ENCODE data around the gene DYNLT4. TPM values are rescaled to one million over a fixed set of nuclear protein-coding genes. Genes with fewer than 3 reads are reported as not detected.
A peak's percentile ranks its signal among the peaks of the same experiment; 100 is the strongest.
"Not testable (repeated sequence)": the region's sequence is repeated elsewhere in the genome, so short reads cannot be mapped to it uniquely, and the experiment has no call there.

Gene DYNLT4
- total RNA-seq, 2 experiments from 2014 or later = 0.62 to 0.67 TPM

DNA sequence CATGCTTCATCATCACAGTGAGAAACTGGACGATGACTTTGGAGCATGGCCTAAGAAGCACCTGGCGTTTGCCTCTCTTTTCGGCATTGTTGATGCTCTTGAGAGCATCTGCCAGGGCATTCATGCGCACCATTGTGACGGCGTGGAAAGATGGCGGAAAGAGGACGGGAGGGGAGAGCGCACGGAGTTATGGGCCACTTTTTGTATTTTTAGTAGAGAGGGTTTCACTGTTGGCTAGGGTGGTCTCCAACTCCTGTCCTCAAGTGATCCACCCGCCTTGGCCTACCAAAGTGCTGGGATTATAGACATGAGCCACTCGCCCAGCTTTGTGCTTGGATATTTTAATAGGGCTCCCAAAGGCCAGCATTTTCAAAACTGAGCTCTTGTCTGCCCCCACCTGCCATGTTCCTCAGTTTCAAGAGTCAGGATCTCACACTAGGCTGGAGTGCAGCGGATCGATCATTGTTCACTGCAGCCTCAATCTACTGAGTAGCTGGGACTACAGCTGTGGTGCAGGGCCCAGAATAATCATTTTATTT lies 26.5 kb downstream of the DYNLT4 start:
- no peaks in the 10 kb centered on the region for H3K9me3 Mint-ChIP-seq
- peaks cover 46% of the 10 kb centered on the region for H3K4me1 Mint-ChIP-seq (ENCODE audit: low read depth)
- intact Hi-C loops (cut with micrococcal nuclease) = no loop called here
- no peak overlapping the region for H3K4me3 Mint-ChIP-seq
- H3K36me3 Mint-ChIP-seq (ENCODE audit: low read depth) = peaks cover 68% of the 10 kb centered on the region
- CTCF ChIA-PET = interaction anchor here (0.7 to 1.5 kb wide), 4 partner anchors 20 to 106 kb away, joined by 3 to 6 read pairs (median 4); partner anchors contain the start of genes ARMH1, PLK3 and TMEM53
- DNase-seq = no peak
- no peaks in the 10 kb centered on the region for H3K27me3 Mint-ChIP-seq (ENCODE audit: low read depth)
- H3K27ac Mint-ChIP-seq = no peak overlapping the region

DNA sequence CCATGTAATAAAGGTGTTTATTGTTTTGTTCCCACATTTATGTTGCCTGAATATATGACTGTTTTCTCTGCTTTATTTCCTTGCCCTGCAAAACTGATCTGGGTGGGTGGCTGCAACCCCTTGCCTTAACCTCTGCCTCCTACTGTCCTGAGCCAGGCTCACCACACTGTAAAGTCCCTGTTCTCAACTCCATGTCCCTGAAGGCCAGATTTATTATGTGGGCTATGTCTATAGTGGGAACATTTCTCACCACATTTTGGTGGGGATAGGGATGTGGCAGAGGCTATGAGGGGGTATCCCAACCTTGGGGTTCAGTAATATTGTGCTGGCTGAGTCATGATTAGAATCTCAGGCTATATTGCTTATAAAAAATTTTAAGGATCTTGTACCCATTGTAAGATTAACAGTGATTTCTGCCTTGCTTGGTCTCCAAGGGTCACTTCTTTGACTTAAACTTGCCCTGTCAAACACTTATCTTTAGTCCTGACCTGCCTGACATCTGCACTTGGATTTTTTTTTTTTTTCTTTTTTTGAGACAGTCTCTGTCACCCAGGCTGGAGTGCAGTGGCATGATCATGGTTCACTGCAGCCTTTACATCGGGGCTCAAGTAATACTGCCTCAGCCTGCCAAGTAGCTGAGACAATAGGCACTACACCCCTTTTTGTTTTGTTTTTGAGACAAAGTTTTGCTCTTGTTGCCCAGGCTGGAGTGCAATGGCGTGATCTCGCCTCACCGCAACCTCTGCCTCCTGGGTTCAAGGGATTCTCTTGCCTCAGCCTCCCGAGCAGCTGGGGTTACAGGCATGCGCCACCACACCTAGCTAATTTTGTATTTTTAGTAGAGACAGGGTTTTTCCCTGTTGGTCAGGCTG lies 28.2 kb downstream of the DYNLT4 start:
- intact Hi-C loops (cut with micrococcal nuclease) = no loop called here
- H3K27ac Mint-ChIP-seq = peak overlapping the region; percentile 92
- H3K9me3 Mint-ChIP-seq = no peaks in the 10 kb centered on the region
- H3K27me3 Mint-ChIP-seq (ENCODE audit: low read depth) = no peaks in the 10 kb centered on the region
- no peak for DNase-seq
- peak overlapping the region; percentile 95 for H3K4me3 Mint-ChIP-seq
- H3K36me3 Mint-ChIP-seq (ENCODE audit: low read depth) = peaks cover 73% of the 10 kb centered on the region
- CTCF ChIA-PET = no interaction called here
- H3K4me1 Mint-ChIP-seq (ENCODE audit: low read depth) = peaks cover 40% of the 10 kb centered on the region

DNA sequence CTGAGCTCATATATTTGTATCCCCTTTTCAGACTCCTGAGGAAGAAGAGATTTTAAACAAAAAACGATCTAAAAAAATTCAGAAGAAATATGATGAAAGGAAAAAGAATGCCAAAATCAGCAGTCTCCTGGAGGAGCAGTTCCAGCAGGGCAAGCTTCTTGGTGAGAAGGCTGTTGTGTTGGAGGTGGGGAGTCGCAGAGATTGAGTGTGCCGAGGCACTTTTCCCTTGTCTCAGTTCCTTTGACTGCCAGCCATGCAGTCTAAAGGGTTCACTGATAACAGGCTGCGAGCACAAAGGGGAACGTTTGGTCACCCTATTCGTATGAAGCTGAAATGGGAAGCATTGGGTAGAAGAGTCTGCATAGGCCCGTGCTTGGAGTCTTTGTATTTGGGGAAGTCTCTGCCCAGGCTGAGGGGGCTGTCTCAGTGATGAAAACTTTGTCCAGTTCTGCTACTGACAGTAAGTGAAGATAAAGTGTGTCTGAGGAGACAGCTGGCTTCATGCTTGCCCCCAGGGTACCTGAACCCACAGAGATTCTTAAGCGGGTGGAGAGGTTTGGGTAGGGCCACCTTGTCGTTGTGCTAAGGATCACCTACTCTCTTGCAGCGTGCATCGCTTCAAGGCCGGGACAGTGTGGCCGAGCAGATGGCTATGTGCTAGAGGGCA lies 29.0 kb downstream of the DYNLT4 start:
- no peak for DNase-seq
- intact Hi-C loops (cut with micrococcal nuclease) = loop anchor here (2.0 kb wide), 1 partner anchor 23 kb away; the partner anchor contains the start of gene PLK3
- Mint-ChIP-seq H3K4me3 (peak overlapping the region; percentile 95), H3K27me3 (ENCODE audit: low read depth) (no peaks in the 10 kb centered on the region), H3K4me1 (ENCODE audit: low read depth) (peaks cover 36% of the 10 kb centered on the region), H3K27ac (peak overlapping the region; percentile 92), H3K9me3 (no peaks in the 10 kb centered on the region), H3K36me3 (ENCODE audit: low read depth) (peaks cover 72% of the 10 kb centered on the region)
- CTCF ChIA-PET = interaction anchor here (4.3 kb wide), 1 partner anchor 46 kb away, joined by 21 read pairs; the partner anchor contains the start of gene RNU5D-1

DNA sequence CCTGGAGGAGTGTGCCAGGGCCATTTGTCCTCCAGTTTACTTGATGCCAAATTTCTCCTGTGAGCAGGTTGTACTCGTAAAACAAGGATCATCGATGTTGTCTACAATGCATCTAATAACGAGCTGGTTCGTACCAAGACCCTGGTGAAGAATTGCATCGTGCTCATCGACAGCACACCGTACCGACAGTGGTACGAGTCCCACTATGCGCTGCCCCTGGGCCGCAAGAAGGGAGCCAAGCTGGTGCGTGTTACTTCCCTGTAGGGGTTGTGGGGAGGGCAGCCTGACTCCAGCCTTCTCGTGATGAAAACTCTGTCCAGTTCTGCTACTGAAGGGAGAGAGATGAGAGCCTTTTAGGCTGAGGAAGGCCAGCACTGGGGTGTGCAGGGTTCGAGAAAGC lies 29.6 kb downstream of the DYNLT4 start:
- intact Hi-C loops (cut with micrococcal nuclease) = loop anchor here (2.0 kb wide), 1 partner anchor 23 kb away; the partner anchor contains the start of gene PLK3
- Mint-ChIP-seq H3K27ac (peak overlapping the region; percentile 92), H3K36me3 (ENCODE audit: low read depth) (peaks cover 70% of the 10 kb centered on the region), H3K4me1 (ENCODE audit: low read depth) (peaks cover 36% of the 10 kb centered on the region), H3K27me3 (ENCODE audit: low read depth) (no peaks in the 10 kb centered on the region), H3K9me3 (no peaks in the 10 kb centered on the region), H3K4me3 (peak overlapping the region; percentile 95)
- CTCF ChIA-PET = interaction anchor here (3.4 to 4.3 kb wide), 2 partner anchors 8 to 46 kb away, joined by 21 to 28 read pairs; partner anchors contain the start of gene RNU5D-1
- DNase-seq = no peak

DNA sequence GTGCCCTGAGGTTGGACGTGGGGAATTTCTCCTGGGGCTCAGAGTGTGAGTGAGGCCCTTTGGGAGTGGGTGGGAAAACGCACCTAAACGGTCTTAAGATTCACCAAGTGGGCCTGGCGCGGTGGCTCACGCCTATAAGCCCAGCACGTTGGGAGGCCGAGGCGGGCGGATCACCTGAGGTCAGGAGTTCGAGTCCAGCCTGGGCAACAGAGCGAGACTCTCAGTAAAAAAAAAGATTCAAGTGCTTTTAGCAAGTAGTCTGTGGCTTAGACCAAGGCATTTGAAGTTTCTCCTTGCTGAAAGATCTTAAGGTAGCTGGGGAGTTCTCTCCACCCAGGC lies 30.5 kb downstream of the DYNLT4 start:
- CTCF ChIA-PET = interaction anchor here (0.7 to 4.3 kb wide), 3 partner anchors 8 to 737 kb away, joined by 3 to 28 read pairs (median 21); partner anchors contain the start of gene RNU5D-1
- Mint-ChIP-seq H3K4me3 (peak overlapping the region; percentile 95), H3K27ac (peak overlapping the region; percentile 92), H3K27me3 (ENCODE audit: low read depth) (no peaks in the 10 kb centered on the region), H3K4me1 (ENCODE audit: low read depth) (peaks cover 36% of the 10 kb centered on the region), H3K9me3 (no peaks in the 10 kb centered on the region), H3K36me3 (ENCODE audit: low read depth) (peaks cover 65% of the 10 kb centered on the region)
- no peak for DNase-seq
- intact Hi-C loops (cut with micrococcal nuclease) = loop anchor here (2.0 kb wide), 1 partner anchor 24 kb away; the partner anchor contains the start of gene PLK3

DNA sequence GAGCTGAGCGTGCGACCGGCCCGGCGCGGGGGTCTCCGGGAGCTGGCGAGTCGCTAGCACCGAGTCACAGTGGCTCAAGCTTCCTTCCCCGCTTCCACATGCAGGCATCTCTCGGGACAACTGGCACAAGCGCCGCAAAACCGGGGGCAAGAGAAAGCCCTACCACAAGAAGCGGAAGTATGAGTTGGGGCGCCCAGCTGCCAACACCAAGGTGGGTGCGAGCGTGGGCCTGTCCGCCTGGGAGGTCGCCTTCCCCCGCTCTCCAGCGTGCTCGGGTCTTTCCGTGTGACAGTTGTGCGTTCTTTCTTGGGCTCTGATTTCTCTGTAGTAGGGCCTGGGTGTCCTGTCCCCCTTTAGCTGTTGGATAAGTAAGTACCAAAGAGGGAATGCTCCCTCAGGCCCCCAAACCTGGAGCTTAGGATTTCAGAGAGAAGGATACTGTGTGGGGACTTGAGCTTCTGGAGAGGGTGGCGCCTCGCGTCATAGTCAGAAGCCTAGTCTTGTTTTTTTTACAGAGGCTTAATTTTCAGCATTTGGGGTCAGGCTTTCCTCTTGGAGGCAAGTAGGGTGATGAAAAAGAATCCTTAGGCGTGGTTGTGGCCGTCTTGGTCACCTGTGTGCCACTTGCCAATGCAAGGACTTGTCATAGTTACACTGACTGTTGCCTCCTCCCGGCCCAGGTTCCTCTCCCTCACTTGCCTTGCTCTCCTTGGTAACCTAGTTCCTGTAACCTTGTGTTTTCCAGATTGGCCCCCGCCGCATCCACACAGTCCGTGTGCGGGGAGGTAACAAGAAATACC lies 31.0 kb downstream of the DYNLT4 start:
- Mint-ChIP-seq H3K27ac (peak overlapping the region; percentile 92), H3K36me3 (ENCODE audit: low read depth) (peaks cover 59% of the 10 kb centered on the region), H3K9me3 (no peaks in the 10 kb centered on the region), H3K4me3 (peak overlapping the region; percentile 95), H3K4me1 (ENCODE audit: low read depth) (peaks cover 35% of the 10 kb centered on the region), H3K27me3 (ENCODE audit: low read depth) (no peaks in the 10 kb centered on the region)
- CTCF ChIA-PET = interaction anchor here (0.6 to 4.3 kb wide), 7 partner anchors 9 to 78 kb away, joined by 3 to 28 read pairs (median 4); partner anchors contain the start of gene RNU5D-1
- intact Hi-C loops (cut with micrococcal nuclease) = loop anchor here (1.0 to 2.0 kb wide), 6 partner anchors 8 to 210 kb away; partner anchors contain the start of genes EIF2B3, KIF2C, PLK3 and RNU5D-1
- DNase-seq = peak; percentile 48

DNA sequence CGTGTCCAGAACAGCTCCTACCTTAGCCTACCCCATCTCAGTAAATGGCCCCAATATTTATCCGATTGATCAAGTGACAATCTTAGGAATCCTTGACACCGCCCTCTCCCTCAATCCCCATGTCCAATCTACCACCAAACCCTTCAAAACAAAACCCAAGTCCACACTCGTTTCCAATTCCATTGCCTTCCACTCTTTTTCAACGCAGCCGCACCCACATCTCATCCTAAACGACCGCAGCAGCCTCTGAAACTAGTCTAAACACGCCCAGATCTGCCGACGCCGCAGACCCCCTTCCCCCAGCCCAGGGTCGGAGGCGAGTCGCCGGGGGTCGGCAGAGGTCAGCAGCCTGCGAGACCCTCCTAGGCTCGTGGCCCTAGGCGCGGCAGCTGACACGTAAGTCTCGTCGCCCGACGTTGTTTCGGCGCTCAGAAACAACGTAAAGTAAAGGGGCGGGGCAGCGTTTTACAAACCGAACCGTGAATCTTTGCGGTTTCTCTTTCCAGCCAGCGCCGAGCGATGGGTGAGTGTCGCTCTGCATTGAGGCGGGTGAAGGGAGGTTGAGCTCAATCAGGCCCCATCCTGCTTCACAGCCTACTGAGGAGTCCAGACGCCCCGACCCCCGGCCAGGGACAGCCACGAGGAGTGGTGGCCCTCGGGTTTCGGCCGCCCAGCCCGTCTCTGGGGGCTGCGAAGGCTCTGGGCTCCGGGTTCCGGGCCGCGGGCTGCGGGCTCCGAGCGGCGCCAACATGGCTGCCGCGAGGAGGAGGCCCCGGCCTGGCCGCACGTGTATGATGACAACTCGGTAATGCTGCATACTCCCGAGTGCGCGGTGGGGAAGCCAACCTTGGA lies 31.8 kb downstream of the DYNLT4 start, which contains the start of gene RPS8:
TSS of gene RPS8 (plus strand) at position 463 of the 852 bp plus-strand sequence. CDS start at position 520, 57 bp downstream.
- Mint-ChIP-seq H3K27me3 (ENCODE audit: low read depth) (no peaks in the 10 kb centered on the region), H3K4me1 (ENCODE audit: low read depth) (peaks cover 32% of the 10 kb centered on the region), H3K4me3 (peak within 1 kb of the TSS; percentile 95), H3K36me3 (ENCODE audit: low read depth) (peaks cover 52% of the 10 kb centered on the region), H3K27ac (peak within 1 kb of the TSS; percentile 92), H3K9me3 (no peaks in the 10 kb centered on the region)
- DNase-seq = peak; percentile 94
- intact Hi-C loops (cut with micrococcal nuclease) = loop anchor here (1.0 kb wide), 5 partner anchors 9 to 211 kb away; partner anchors contain the start of genes EIF2B3, KIF2C and RNU5D-1
- CTCF ChIA-PET = interaction anchor here (0.6 to 4.3 kb wide), 8 partner anchors 10 to 79 kb away, joined by 3 to 28 read pairs (median 4); partner anchors contain the start of gene RNU5D-1

DNA sequence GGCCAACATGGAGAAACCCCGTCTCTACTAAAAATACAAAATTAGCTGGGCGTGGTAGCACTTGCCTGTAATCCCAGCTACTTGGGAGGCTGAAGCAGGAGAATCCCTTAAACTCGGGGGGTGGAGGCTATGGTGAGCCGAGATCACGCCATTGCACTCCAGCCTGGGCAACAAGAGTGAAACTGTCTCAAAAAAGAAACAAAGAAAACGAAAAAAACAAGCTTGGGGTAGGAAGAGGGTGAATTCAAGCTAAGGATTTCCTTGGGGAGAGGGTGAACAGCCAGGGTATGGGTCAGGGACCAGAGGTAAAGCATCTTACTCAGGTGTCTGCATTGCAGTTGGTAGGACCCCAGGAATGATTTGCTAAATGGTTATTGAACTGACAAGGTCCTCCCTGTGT lies 40.7 kb downstream of the DYNLT4 start:
- H3K4me3 Mint-ChIP-seq; DNase-seq; H3K9me3 Mint-ChIP-seq; intact Hi-C loops (cut with micrococcal nuclease); H3K4me1 Mint-ChIP-seq (ENCODE audit: low read depth); H3K27me3 Mint-ChIP-seq (ENCODE audit: low read depth); H3K27ac Mint-ChIP-seq: not testable (repeated sequence)
- peaks cover 39% of the 10 kb centered on the region for H3K36me3 Mint-ChIP-seq (ENCODE audit: low read depth)
- CTCF ChIA-PET = interaction anchor here (1.1 kb wide), 1 partner anchor 18 kb away, joined by 5 read pairs; no protein-coding TSS in a partner anchor

DNA sequence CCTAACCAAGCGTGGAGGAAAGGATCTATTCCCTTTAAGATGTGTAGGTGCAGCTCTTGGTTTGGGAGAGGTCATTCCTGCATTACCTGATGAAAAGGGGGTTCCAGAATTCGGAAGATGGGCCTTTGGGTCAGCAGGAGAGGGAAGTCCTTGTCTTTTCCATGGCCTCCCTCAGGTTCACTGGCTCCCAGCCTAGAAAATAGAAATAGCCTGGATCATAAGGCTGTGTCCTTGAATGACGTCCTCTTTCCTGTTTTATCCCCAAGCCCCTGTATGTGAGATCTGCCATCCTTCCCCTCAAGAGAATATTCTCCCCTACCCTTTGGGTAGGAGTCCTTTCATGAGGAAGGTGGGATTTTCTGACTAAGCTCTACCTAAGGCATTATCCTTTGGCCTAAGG lies 46.3 kb downstream of the DYNLT4 start:
- intact Hi-C loops (cut with micrococcal nuclease) = no loop called here
- Mint-ChIP-seq H3K27me3 (ENCODE audit: low read depth) (no peaks in the 10 kb centered on the region), H3K4me1 (ENCODE audit: low read depth) (no peaks in the 10 kb centered on the region), H3K4me3 (no peak overlapping the region), H3K9me3 (no peaks in the 10 kb centered on the region), H3K36me3 (ENCODE audit: low read depth) (peaks cover 68% of the 10 kb centered on the region), H3K27ac (no peak overlapping the region)
- no peak for DNase-seq
- CTCF ChIA-PET = no interaction called here

DNA sequence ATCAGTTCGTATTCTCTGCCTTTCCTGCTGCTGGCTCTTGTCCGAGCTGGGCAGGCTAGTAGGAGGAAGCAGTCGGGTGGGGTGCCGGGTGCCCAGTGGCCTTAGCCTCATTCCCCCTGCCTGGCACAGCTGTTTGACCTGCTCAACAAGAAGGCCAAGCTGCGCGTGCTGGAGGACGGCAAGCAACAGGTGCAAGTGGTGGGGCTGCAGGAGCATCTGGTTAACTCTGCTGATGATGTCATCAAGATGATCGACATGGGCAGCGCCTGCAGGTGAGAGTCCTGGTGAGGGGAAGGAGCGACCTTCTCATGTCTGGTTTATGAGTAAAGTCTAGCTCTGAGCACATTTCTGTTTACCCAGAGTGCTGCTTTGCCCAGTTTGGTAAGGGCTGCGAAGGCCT lies 48.1 kb downstream of the DYNLT4 start:
- CTCF ChIA-PET = interaction anchor here (0.5 kb wide), 1 partner anchor 16 kb away, joined by 5 read pairs; no protein-coding TSS in a partner anchor

More for the DNA sequence above, 48.1 kb downstream of the DYNLT4 start:
- no peaks in the 10 kb centered on the region for H3K9me3 Mint-ChIP-seq
- no peaks in the 10 kb centered on the region for H3K4me1 Mint-ChIP-seq (ENCODE audit: low read depth)
- H3K27ac Mint-ChIP-seq = no peak overlapping the region
- DNase-seq = no peak
- intact Hi-C loops (cut with micrococcal nuclease) = no loop called here
- H3K4me3 Mint-ChIP-seq = no peak overlapping the region
- peaks cover 75% of the 10 kb centered on the region for H3K36me3 Mint-ChIP-seq (ENCODE audit: low read depth)
- H3K27me3 Mint-ChIP-seq (ENCODE audit: low read depth) = no peaks in the 10 kb centered on the region

Data from activated naive CD4-positive, alpha-beta T cell treated with anti-CD3 and anti-CD28 coated beads for 36 hours (primary cell).